RWPE2 (cell line): ENCODE data around the gene RCL1.

ENCODE experiments used
- ATAC-seq: fragments of 200-7000 bp; cut with Tn5 transposase; 3 replicates; pipeline ENCODE4 v1.9.1; 2021; ENCODE audit warnings: low read depth
- DNase-seq: peaks from one replicate; pipeline ENCODE4 v3.0.0-alpha.2; 2020; ENCODE audit warnings: low spot score
- H3K27ac ChIP-seq: fragments of 450-650 bp; 2 replicates; pipeline ENCODE4 v1.5.1; 2017; ENCODE audit warnings: mild to moderate bottlenecking; ENCODE audit not compliant: poor library complexity, severe bottlenecking
- H3K27me3 ChIP-seq: fragments of 250-450 bp; sonication (Bioruptor Pico); 2 replicates; pipeline ENCODE4 v1.5.1; 2021; ENCODE audit warnings: mild to moderate bottlenecking, moderate library complexity; ENCODE audit not compliant: insufficient read depth, poor library complexity, severe bottlenecking
- H3K36me3 ChIP-seq: fragments of 250-450 bp; sonication (Bioruptor Pico); 2 replicates; pipeline ENCODE4 v1.5.1; 2020; ENCODE audit warnings: low read depth, mild to moderate bottlenecking, moderate library complexity
- H3K4me1 ChIP-seq: fragments of 250-450 bp; sonication (Bioruptor Pico); 2 replicates; pipeline ENCODE4 v1.5.1; 2021; ENCODE audit warnings: mild to moderate bottlenecking, moderate library complexity; ENCODE audit not compliant: insufficient read depth, poor library complexity, severe bottlenecking
- H3K4me3 ChIP-seq: fragments of 250-450 bp; sonication (Bioruptor Pico); 2 replicates; pipeline ENCODE4 v1.5.1; 2021; ENCODE audit warnings: mild to moderate bottlenecking, moderate library complexity; ENCODE audit not compliant: severe bottlenecking
- H3K9me3 ChIP-seq: fragments of 250-450 bp; sonication (Bioruptor Pico); 2 replicates; pipeline ENCODE4 v1.5.1; 2021; ENCODE audit warnings: mild to moderate bottlenecking, moderate library complexity; ENCODE audit not compliant: severe bottlenecking
- CTCF ChIP-seq: fragments of 450-650 bp; IDR thresholded peaks from one replicate; pipeline ENCODE4 v1.5.1; 2017; ENCODE audit warnings: mild to moderate bottlenecking, moderate library complexity; ENCODE audit not compliant: poor library complexity, severe bottlenecking

Gene RCL1

GRCh38 chr9:4799775-4800174 is 7.0 kb downstream of the RCL1 start:
- ATAC-seq (no peak), DNase-seq (no peak)
- H3K27ac ChIP-seq, result no peak overlapping the region
- H3K36me3 ChIP-seq, result no peaks in the 10 kb centered on the region
- H3K4me1 ChIP-seq, result no peaks in the 10 kb centered on the region
- no peak overlapping the region for H3K4me3 ChIP-seq
- no peak for TF ChIP-seq CTCF
- no peaks in the 10 kb centered on the region for H3K27me3 ChIP-seq
- H3K9me3 ChIP-seq, result no peaks in the 10 kb centered on the region

GRCh38 chr9:4801156-4801555 is 8.4 kb downstream of the RCL1 start:
- TF ChIP-seq CTCF, result no peak
- Histone ChIP-seq H3K27ac (no peak overlapping the region), H3K9me3 (no peaks in the 10 kb centered on the region), H3K4me3 (no peak overlapping the region), H3K4me1 (no peaks in the 10 kb centered on the region), H3K36me3 (no peaks in the 10 kb centered on the region), H3K27me3 (no peaks in the 10 kb centered on the region)
- DNase-seq (no peak), ATAC-seq (no peak)

GRCh38 chr9:4803670-4804530 is 11.2 kb downstream of the RCL1 start:
- DNase-seq (no peak), ATAC-seq (no peak)
- Histone ChIP-seq H3K4me3 (no peak overlapping the region), H3K27me3 (no peaks in the 10 kb centered on the region), H3K36me3 (no peaks in the 10 kb centered on the region), H3K4me1 (no peaks in the 10 kb centered on the region), H3K9me3 (no peaks in the 10 kb centered on the region), H3K27ac (no peak overlapping the region)
- TF ChIP-seq CTCF, result no peak

- Histone ChIP-seq H3K4me3 (no peak overlapping the region), H3K9me3 (no peaks in the 10 kb centered on the region), H3K27me3 (no peaks in the 10 kb centered on the region), H3K4me1 (no peaks in the 10 kb centered on the region), H3K36me3 (no peaks in the 10 kb centered on the region), H3K27ac (no peak overlapping the region)
- TF ChIP-seq CTCF, result no peak
- ATAC-seq, result no peak
- DNase-seq, result no peak
Measured at GRCh38 chr9:4804531-4805016, 11.8 kb downstream of the RCL1 start.
